Calu3 (cell line): ENCODE data around the gene NTNG1. TPM values are rescaled to one million over a fixed set of nuclear protein-coding genes. Genes with fewer than 3 reads are reported as not detected.

Source experiments
- BruUV-seq: library from RNA; stranded (reverse); fragments of 400-500 nt; replicated peaks from 2 replicates; lab custom pipeline; 2021; lab: Mats Ljungman, UMichigan
- CTCF ChIA-PET: fragments of 300-600 bp; sonication (Branson Sonifier 250); formaldehyde crosslinking; loops from one replicate; lab custom pipeline; 2022; ENCODE audit warnings: antibody characterized with exemption; lab: Charles Lee
- DNase-seq: peaks from one replicate; pipeline ENCODE4 v3.0.0; 2022
- H3K27ac Mint-ChIP-seq: one replicate; pipeline ENCODE4 v1.8.0; 2022; ENCODE audit warnings: mixed read lengths; ENCODE audit not compliant: unreplicated experiment
- H3K27me3 Mint-ChIP-seq: one replicate; pipeline ENCODE4 v1.8.0; 2022; ENCODE audit warnings: mixed read lengths; ENCODE audit not compliant: unreplicated experiment
- H3K36me3 Mint-ChIP-seq: one replicate; pipeline ENCODE4 v1.8.0; 2022; ENCODE audit warnings: mild to moderate bottlenecking, moderate library complexity, mixed read lengths; ENCODE audit not compliant: insufficient read depth, unreplicated experiment
- H3K4me1 Mint-ChIP-seq: one replicate; pipeline ENCODE4 v1.8.0; 2022; ENCODE audit warnings: mild to moderate bottlenecking, low read depth, mixed read lengths; ENCODE audit not compliant: unreplicated experiment
- H3K4me3 Mint-ChIP-seq: one replicate; pipeline ENCODE4 v1.8.0; 2022; ENCODE audit warnings: mild to moderate bottlenecking, low read depth, moderate library complexity, mixed read lengths; ENCODE audit not compliant: unreplicated experiment
- H3K9me3 Mint-ChIP-seq: one replicate; pipeline ENCODE4 v1.8.0; 2022; ENCODE audit warnings: low read depth, mixed read lengths; ENCODE audit not compliant: unreplicated experiment
- intact Hi-C: fragments of 100-400 bp; cut with micrococcal nuclease; formaldehyde crosslinking; loops from one replicate; pipeline ENCODE4 v1.10.0; 2022; ENCODE audit not compliant: unreplicated experiment
- total RNA-seq: library from RNA; stranded (reverse); gene quantifications from 2 replicates; pipeline ENCODE4 v1.2.3, GENCODE V29; 2022
- TF ChIP-seq, protein P1 (sequence below): fragments of 200-600 bp; IDR thresholded peaks from one replicate; pipeline ENCODE4 v1.8.0; 2022; ENCODE audit warnings: antibody characterized with exemption; ENCODE audit not compliant: unreplicated experiment

NTNG1 gene
- total RNA-seq, 1 experiment from 2014 or later, result 2.6 TPM

DNA sequence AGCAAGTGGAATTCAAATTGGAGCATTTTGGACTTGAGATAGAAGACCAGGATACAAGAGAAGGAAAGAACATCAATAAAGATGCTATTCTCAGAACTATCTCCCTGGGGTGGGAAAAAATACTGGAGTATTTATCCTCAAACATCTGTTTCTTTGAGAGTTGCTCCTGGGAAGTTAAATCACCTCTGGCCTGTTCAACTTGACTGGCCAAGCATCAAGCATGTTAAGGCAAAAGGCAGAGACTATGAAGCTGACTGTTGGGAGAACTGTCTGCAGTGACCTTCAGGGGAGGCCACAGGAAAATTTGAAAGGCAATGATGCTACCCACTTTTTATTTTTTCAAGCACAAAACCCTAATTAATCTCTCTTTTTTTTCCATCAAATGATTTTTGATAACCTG is 239.0 kb downstream of the NTNG1 start:
- CTCF ChIA-PET, result no interaction called here
- TF ChIP-seq, protein P1, sequence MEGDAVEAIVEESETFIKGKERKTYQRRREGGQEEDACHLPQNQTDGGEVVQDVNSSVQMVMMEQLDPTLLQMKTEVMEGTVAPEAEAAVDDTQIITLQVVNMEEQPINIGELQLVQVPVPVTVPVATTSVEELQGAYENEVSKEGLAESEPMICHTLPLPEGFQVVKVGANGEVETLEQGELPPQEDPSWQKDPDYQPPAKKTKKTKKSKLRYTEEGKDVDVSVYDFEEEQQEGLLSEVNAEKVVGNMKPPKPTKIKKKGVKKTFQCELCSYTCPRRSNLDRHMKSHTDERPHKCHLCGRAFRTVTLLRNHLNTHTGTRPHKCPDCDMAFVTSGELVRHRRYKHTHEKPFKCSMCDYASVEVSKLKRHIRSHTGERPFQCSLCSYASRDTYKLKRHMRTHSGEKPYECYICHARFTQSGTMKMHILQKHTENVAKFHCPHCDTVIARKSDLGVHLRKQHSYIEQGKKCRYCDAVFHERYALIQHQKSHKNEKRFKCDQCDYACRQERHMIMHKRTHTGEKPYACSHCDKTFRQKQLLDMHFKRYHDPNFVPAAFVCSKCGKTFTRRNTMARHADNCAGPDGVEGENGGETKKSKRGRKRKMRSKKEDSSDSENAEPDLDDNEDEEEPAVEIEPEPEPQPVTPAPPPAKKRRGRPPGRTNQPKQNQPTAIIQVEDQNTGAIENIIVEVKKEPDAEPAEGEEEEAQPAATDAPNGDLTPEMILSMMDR, result no peak
- intact Hi-C loops, result no loop called here
- H3K4me1 Mint-ChIP-seq, result peaks cover 8% of the 10 kb centered on the region
- BruUV-seq, result no TSS peak
- no peaks in the 10 kb centered on the region for H3K9me3 Mint-ChIP-seq
- DNase-seq, result no peak
- H3K27ac Mint-ChIP-seq, result no peak overlapping the region
- H3K36me3 Mint-ChIP-seq, result no peaks in the 10 kb centered on the region
- no peak overlapping the region for H3K4me3 Mint-ChIP-seq
- H3K27me3 Mint-ChIP-seq, result no peaks in the 10 kb centered on the region

DNA sequence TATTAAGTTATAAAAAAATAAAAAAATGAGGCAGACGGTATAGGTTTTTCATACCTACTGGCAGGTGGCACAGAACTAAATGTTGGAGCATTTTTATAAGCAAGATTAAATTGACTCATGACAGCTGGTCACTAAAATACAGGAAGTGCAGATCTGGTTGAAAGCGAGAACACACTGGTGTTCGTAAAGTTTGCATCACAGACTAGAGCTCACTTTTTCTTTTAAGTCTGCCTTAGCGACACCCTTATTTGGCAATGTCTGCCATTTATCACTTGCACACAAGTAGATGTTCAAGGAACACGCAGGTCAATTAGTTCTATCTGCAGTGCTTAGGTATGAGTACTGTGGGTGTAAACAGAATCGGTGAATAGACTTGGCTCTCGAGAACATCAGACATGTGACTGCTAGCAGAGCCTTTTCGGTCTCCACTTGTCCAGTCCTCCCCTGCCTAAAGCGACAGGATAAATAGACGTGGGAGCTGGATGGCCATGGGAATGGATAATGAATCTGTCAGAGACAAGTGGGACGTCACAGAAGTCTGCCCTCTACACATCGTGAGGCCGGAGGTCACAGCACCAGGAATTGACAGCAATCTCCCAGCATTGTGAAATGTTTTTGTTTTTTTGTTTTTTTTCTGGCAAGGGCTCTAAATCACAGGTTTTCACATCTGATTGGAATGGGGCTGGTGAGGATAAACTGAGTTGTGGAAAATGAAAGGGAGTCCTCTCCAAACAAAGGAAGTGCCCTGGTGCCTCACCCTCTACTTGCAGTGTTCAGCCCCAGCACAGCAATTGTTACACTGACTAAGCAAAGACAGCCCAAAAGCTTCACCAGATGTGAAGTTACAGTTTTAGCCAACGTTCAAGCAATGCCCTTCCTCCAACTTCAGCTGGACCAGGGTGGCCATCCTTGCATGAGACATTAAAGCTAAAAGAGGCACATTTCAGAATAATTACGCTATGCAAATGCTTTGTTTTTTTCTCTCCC is 248.9 kb downstream of the NTNG1 start:
- no peak for DNase-seq
- Mint-ChIP-seq H3K4me3 (no peak overlapping the region), H3K27ac (no peak overlapping the region), H3K9me3 (peaks cover 2% of the 10 kb centered on the region), H3K27me3 (peaks cover 20% of the 10 kb centered on the region), H3K36me3 (no peaks in the 10 kb centered on the region), H3K4me1 (no peaks in the 10 kb centered on the region)
- no TSS peak for BruUV-seq
- intact Hi-C loops, result no loop called here
- TF ChIP-seq, protein P1, result no peak
- CTCF ChIA-PET, result no interaction called here

DNA sequence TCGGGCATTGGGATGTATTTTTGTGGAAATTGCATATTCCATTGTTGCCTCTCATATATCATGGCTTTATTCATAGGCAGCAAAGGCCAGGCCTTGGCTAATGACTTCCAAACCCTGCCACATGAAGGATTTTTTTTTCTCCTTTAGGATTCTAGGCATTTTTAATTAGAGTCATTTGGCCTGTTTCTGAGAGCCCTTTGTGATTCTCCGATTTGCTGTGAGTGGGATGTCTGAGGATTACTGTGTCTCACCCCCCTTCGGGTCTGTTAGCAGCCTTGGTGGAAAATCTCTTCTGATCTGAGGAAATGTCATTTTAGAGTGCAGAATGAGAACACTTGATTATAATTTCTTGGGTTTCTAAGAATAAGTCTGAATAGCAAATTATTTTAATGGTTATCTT is 253.5 kb downstream of the NTNG1 start:
- Mint-ChIP-seq H3K4me3 (no peak overlapping the region), H3K36me3 (no peaks in the 10 kb centered on the region), H3K9me3 (peaks cover 2% of the 10 kb centered on the region), H3K4me1 (no peaks in the 10 kb centered on the region), H3K27ac (no peak overlapping the region), H3K27me3 (peaks cover 20% of the 10 kb centered on the region)
- DNase-seq, result no peak
- CTCF ChIA-PET, result no interaction called here
- TF ChIP-seq, protein P1, result no peak
- intact Hi-C loops, result no loop called here
- no TSS peak for BruUV-seq

DNA sequence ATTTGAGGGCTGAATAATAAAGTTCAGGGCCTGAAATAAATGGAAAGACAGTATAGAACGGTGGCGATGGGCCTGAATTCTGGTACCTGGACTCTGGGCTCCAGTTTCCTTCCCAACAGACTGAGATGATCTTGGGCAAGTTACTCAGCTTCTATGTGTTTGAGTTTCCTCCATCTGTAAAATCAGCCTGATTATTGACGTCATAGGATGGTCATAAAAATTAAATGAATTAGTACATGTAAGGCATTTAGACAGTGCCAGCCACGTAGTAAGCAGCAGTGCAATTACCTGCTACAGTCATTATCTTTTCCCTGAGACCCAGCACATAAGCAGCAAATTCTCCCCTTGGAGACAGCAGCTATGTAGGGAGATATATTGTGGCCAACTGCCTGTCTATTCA is 260.9 kb downstream of the NTNG1 start:
- no peaks in the 10 kb centered on the region for H3K9me3 Mint-ChIP-seq
- no peaks in the 10 kb centered on the region for H3K36me3 Mint-ChIP-seq
- H3K27ac Mint-ChIP-seq, result no peak overlapping the region
- CTCF ChIA-PET, result no interaction called here
- no peak overlapping the region for H3K4me3 Mint-ChIP-seq
- BruUV-seq, result no TSS peak
- no peaks in the 10 kb centered on the region for H3K4me1 Mint-ChIP-seq
- TF ChIP-seq, protein P1, result no peak
- DNase-seq, result no peak
- H3K27me3 Mint-ChIP-seq, result no peaks in the 10 kb centered on the region
- intact Hi-C loops, result no loop called here
